Osteoblast (primary cell): Measurements from ENCODE around the gene CTDSP2. TPM values are rescaled to one million over a fixed set of nuclear protein-coding genes. Genes with fewer than 3 reads are reported as not detected.

Source experiments
- DNase-seq: peaks from one replicate; pipeline ENCODE4 v3.0.0; 2011; ENCODE audit warnings: low spot score, mixed read lengths; ENCODE audit not compliant: insufficient read length; ENCODE audit errors: missing footprints
- H2AFZ ChIP-seq: 2 replicates; pipeline ENCODE4 v1.6.0; 2011; ENCODE audit warnings: mild to moderate bottlenecking, low read length
- H3K27ac ChIP-seq: 2 replicates; pipeline ENCODE4 v1.5.1; 2011; ENCODE audit warnings: mild to moderate bottlenecking, low read depth, low read length, moderate library complexity
- H3K27me3 ChIP-seq: 2 replicates; pipeline ENCODE4 v1.6.0; 2012; ENCODE audit warnings: mild to moderate bottlenecking, control low read depth, inconsistent platforms, low read length, moderate library complexity; ENCODE audit not compliant: insufficient read depth
- H3K36me3 ChIP-seq: 2 replicates; pipeline ENCODE4 v1.5.1; 2011; ENCODE audit warnings: mild to moderate bottlenecking, low read length, control low read depth, moderate library complexity; ENCODE audit not compliant: insufficient read depth
- H3K4me1 ChIP-seq: 2 replicates; pipeline ENCODE4 v1.5.1; 2011; ENCODE audit warnings: mild to moderate bottlenecking, low read length, control low read depth, moderate library complexity; ENCODE audit not compliant: insufficient read depth
- H3K4me2 ChIP-seq: 2 replicates; pipeline ENCODE4 v1.6.0; 2011; ENCODE audit warnings: mild to moderate bottlenecking, low read length; ENCODE audit not compliant: insufficient read depth
- H3K4me3 ChIP-seq: fragments of 200-600 bp; sonication (generic); 3 replicates; pipeline ENCODE4 v1.5.1; 2012; ENCODE audit warnings: mild to moderate bottlenecking, low read length, inconsistent platforms; ENCODE audit not compliant: insufficient read depth
- H3K79me2 ChIP-seq: 2 replicates; pipeline ENCODE4 v1.6.0; 2012; ENCODE audit warnings: mild to moderate bottlenecking, low read length, control low read depth, inconsistent platforms; ENCODE audit not compliant: insufficient read depth
- H3K9me3 ChIP-seq: 2 replicates; pipeline ENCODE4 v1.5.1; 2011; ENCODE audit warnings: low read depth, low read length, control low read depth
- H4K20me1 ChIP-seq: 2 replicates; pipeline ENCODE4 v1.6.0; 2012; ENCODE audit warnings: mild to moderate bottlenecking, low read length, control low read depth; ENCODE audit not compliant: insufficient read depth
- CTCF ChIP-seq: IDR thresholded peaks from 2 replicates; pipeline ENCODE4 v1.5.1; 2011; ENCODE audit warnings: mild to moderate bottlenecking, low read depth, low read length, moderate library complexity; ENCODE audit errors: extremely low read depth
- total RNA-seq: library from RNA; depleted of rRNA; stranded (reverse); fragments of >200 nt; gene quantifications from 2 replicates; pipeline ENCODE4 v1.2.3, GENCODE V29; 2012

The CTDSP2 gene
- total RNA-seq, 1 donor = 116 TPM

GRCh38 chr12:57844709-57845477 lies 1.6 kb downstream of the CTDSP2 start:
- peaks cover 48% of the 10 kb centered on the region for H3K4me1 ChIP-seq
- H3K4me2 ChIP-seq = peak overlapping the region; percentile 95
- peaks cover 65% of the 10 kb centered on the region for H3K79me2 ChIP-seq
- H3K9me3 ChIP-seq = no peaks in the 10 kb centered on the region
- H2AFZ ChIP-seq = peak overlapping the region; percentile 44
- TF ChIP-seq CTCF = no peak
- H3K4me3 ChIP-seq = peak overlapping the region; percentile 100
- peak overlapping the region; percentile 93 for H3K27ac ChIP-seq
- H3K27me3 ChIP-seq = no peaks in the 10 kb centered on the region
- H3K36me3 ChIP-seq = peaks cover 7% of the 10 kb centered on the region
- DNase-seq = peak; percentile 98
- H4K20me1 ChIP-seq = peaks cover 47% of the 10 kb centered on the region

- TF ChIP-seq CTCF = no peak
- Histone ChIP-seq H3K4me1 (peaks cover 69% of the 10 kb centered on the region), H3K27ac (peak overlapping the region; percentile 93)
Measured at GRCh38 chr12:57842342-57843294, 3.9 kb downstream of the CTDSP2 start.

DNA sequence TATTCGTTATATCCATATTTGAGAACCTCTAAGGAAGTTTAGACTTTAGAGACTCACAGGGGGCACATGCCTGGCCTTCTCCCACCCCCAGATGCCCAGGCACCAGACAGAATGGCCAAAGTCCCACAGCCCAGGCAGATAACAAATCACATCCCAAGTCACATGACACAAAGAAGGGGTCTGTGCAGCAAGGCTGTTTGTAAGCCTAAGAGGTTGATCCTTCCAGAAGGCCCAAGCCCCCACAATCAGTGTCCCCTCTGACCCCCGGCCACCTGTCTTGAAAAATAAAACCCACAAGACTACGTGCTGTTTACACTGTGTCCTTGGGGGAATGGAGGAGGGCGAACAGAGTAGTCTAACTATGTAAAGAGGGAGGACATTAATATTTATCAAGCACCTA lies 5.1 kb downstream of the CTDSP2 start:
- no peak for TF ChIP-seq CTCF
- Histone ChIP-seq H3K36me3 (peaks cover 16% of the 10 kb centered on the region), H4K20me1 (peaks cover 78% of the 10 kb centered on the region), H2AFZ (no peak overlapping the region), H3K79me2 (peaks cover 99% of the 10 kb centered on the region), H3K27ac (peak overlapping the region; percentile 33), H3K27me3 (no peaks in the 10 kb centered on the region), H3K4me3 (no peak overlapping the region), H3K9me3 (no peaks in the 10 kb centered on the region), H3K4me2 (peak overlapping the region; percentile 49), H3K4me1 (peaks cover 77% of the 10 kb centered on the region)
- DNase-seq = no peak

More at GRCh38 chr12:57842342-57843294, 3.9 kb downstream of the CTDSP2 start:
- H3K27me3 ChIP-seq = no peaks in the 10 kb centered on the region
- peak overlapping the region; percentile 17 for H3K4me3 ChIP-seq
- H3K36me3 ChIP-seq = peaks cover 16% of the 10 kb centered on the region
- H3K9me3 ChIP-seq = no peaks in the 10 kb centered on the region
- H3K4me2 ChIP-seq = peak overlapping the region; percentile 95
- no peak overlapping the region for H2AFZ ChIP-seq
- H4K20me1 ChIP-seq = peaks cover 68% of the 10 kb centered on the region
- H3K79me2 ChIP-seq = peaks cover 87% of the 10 kb centered on the region
- DNase-seq = peak; percentile 73
